GM18870 (cell line): ENCODE measurements around the gene ADGRL4.
"Not testable (repeated sequence)": the region's sequence is repeated elsewhere in the genome, so short reads cannot be mapped to it uniquely, and the experiment has no call there.

Experiments
- ATAC-seq: cut with Tn5 transposase; IDR thresholded peaks from one replicate; pipeline ENCODE4 v1.9.1; 2021; ENCODE audit warnings: moderate library complexity; ENCODE audit not compliant: unreplicated experiment

The ADGRL4 gene

GRCh38 chr1:78919150-78919549 lies 87.4 kb downstream of the ADGRL4 start:
- no peak for ATAC-seq

- no peak for ATAC-seq
Observed at GRCh38 chr1:78918157-78918556, 88.4 kb downstream of the ADGRL4 start.

DNA sequence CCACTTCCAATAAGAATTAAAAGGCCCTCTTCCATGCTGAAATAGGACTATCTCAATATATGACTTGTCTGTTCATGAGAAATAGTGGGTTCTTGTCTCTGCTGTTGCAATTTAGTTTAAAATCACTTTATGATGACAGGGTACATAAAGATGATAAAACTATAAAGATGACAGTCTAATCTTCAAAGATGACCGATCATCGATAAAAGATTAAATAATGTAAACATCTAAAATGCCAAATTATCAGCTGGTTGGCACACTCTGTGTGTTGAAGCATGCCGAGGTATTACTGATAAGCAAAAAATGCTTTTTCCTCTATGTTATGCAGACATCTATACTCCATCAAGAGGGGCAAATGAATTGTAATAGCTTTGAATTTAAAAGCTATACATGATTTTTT lies 89.5 kb downstream of the ADGRL4 start:
- no peak for ATAC-seq

DNA sequence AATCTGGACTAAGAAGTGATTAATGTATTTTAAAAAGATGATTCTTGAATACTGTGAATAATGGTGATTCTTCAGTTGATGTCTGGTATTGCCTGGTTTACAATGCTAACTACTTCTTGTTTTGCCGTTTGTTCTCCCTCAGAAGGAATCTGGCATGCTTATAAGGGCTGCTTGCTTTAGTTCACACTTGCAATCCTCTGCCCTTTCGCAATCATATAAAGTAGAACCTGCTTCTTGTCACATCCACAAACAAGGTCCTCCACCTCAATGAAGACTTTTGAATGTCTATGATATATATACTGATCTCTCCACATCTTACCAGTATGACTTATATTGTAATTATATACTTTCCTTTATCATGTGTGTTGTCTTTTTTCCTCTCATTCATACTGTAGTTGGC lies 92.6 kb downstream of the ADGRL4 start:
- no peak for ATAC-seq

GRCh38 chr1:78911956-78912880 lies 94.3 kb downstream of the ADGRL4 start:
- ATAC-seq: no peak

DNA sequence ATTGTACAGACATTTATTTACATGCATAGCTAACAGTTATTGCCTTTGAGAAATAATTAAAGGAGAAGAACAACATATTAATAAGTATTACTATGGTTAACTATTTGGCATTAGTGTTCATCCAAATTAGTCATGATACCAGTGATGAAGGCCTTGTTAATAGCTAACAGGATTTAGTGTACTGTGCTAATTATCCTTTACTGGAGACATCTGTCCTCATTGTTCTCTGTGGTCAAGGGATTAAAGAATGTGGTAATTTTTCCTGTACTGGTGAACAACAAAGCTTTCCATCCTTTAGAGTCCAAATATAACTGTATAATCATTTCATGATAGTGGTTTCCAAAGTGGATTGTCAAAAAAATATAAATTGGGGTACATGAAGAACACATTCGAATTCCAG lies 103.9 kb downstream of the ADGRL4 start:
- ATAC-seq: no peak

GRCh38 chr1:78894811-78895210 lies 111.7 kb downstream of the ADGRL4 start:
- ATAC-seq: no peak

- ATAC-seq: no peak
Observed at GRCh38 chr1:78892260-78892840, 114.2 kb downstream of the ADGRL4 start.

DNA sequence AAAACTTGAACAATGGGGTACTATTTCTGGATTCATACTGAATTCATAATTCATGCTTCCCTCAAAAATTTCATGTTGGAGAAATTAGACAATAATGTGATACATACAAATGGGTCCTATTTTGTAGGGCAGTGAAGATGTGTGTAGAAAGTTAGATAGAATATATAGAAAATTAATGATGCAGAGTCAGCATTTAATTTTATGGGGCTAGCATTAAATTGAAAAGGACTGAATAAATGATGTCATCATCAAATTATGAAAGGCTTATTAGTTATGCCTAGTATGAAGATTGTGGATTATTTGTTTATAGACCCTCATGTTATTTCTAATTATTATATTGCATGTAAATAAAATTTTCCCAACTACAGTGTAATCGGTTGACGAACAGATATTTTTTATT lies 119.1 kb downstream of the ADGRL4 start:
- no peak for ATAC-seq

GRCh38 chr1:78884685-78885452 lies 121.7 kb downstream of the ADGRL4 start:
- ATAC-seq: peak; percentile 40

DNA sequence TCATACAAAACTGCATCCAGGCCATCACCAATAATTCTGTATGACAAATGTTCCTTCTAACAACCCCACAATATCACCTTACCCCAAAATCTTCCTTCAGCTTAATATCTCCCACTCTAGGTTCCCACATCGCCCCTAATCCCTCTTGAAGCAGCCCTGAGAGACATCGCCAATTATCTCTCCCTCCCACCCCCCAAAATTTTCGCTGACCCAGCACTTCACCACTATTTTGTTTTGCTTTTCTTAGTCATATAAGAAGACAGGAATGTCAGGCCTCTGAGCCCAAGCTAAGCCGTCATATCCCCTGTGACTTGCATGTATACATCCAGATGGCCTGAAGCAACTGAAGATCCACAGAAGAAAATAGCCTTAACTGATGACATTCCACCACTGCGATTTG lies 126.3 kb downstream of the ADGRL4 start:
- no peak for ATAC-seq

DNA sequence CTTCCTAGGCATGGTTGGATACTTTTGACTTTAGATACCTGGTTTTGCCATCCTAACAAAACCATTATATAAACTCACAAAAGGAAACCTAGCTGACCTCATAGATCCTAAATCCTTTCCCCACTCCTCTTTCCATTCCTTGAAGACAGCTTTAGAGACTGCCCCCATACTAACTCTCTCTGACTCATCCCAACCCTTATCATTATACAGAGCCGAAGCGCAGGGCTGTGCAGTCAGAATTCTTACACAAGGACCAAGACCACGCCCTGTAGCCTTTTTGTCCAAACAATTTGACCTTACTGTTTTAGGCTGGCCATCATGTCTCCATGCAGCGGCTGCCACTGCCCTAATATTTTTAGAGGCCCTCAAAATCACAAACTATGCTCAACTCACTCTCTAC lies 130.5 kb downstream of the ADGRL4 start:
- not testable (repeated sequence) for ATAC-seq

DNA sequence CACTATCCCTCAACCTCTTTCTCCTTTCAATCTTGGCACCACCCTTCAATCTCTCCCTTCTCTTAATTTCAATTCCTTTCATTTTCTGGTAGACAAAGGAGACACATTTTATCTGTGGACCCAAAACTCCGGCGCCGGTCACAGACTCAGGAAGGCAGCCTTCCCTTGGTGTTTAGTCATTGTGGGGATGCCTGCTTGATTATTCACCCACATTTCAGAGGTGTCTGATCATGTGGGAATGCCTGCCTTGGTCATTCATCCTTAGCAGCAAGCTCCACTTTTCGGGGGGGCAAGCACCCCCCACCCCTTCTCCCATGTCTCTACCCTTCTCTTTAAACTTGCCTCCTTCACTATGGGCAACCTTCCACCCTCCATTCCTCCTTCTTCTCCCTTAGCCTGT lies 133.7 kb downstream of the ADGRL4 start:
- not testable (repeated sequence) for ATAC-seq

DNA sequence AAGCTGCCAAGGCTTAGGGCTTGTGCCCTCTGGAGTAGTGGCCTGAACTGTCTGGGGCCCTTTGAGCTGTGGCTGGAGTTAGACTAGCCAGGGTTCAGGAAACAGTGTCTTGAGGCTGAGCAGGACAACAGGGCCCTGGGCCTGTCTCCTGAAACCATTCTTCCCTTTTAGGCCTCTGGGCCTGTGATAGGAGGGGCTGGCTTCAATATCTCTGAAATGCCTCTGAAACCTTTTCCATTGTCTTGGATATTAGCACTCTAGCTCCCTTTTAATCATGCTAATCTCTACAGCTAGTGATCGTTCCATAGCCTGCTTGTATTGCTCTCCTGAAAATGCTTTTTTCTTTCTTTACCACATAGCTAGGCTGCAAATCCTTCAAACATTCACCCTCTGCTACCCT lies 135.3 kb downstream of the ADGRL4 start:
- ATAC-seq: no peak

- ATAC-seq: no peak
Observed at GRCh38 chr1:78869136-78869535, 137.4 kb downstream of the ADGRL4 start.

- no peak for ATAC-seq
Observed at GRCh38 chr1:78864175-78864574, 142.4 kb downstream of the ADGRL4 start.

DNA sequence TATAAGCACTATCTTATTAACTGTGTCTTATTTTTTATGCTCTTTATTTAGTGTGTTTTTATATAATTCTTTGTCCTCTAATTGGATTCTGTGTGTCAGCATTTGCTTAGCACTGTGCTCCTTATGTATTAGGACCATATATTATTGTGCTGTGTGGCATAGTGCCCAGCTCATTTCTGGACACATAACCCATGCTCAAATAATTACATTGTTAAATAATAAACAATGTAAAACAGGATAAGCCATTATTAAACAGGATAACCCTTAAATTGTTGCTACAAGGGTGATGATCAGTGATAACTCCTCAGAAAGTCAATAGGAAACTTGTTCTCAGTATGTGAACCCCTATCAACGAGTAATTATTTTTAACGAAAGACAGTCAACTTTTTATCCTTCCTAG lies 150.4 kb downstream of the ADGRL4 start:
- no peak for ATAC-seq

GRCh38 chr1:78855258-78855657 lies 151.3 kb downstream of the ADGRL4 start:
- ATAC-seq: peak; percentile 97

- ATAC-seq: no peak
Observed at GRCh38 chr1:78854556-78854955, 152.0 kb downstream of the ADGRL4 start.

DNA sequence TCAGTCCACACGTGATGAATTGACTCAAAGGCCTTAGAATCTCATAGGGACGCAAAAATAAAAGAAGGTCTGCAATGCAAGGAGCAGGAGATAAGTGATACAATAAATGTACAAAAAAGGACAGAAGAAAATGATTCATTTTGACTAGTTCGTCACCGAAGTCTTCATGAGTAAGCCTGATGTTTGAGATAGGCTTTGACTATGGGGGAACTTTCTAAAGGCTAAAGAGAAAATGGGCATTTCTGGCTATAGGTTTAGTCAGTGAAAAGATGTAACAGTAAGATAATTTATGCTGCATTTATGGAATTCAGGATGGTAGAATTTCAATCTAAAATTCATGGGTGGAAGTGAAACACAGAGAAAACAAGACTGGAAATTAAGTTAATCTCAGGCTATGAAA lies 163.0 kb downstream of the ADGRL4 start:
- no peak for ATAC-seq

DNA sequence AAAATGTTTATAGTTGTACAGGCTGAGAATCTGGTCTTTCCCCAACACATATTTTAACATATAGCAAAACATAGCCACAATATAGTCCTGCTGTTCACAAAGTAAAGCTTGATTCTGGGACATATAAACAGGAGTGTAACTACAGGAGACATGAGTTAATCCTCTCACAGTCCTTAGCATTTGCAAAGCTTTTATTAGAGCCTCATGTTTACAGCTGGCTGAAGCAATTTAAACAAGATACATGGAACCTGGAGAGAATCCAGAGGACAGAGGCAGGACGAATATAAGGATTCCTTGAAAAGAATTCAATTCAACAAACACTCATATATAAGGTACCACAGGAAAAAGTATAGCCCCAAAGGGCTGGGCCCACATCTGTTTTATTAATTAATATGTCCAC lies 163.4 kb downstream of the ADGRL4 start:
- no peak for ATAC-seq
